GM12864 (cell line): Measurements from ENCODE around the gene HYCC2.
A peak's percentile ranks its signal among the peaks of the same experiment; 100 is the strongest.
"Not testable (repeated sequence)": the region's sequence is repeated elsewhere in the genome, so short reads cannot be mapped to it uniquely, and the experiment has no call there.

Experiments
- DNase-seq: peaks from one replicate; pipeline ENCODE4 v3.0.0-alpha.2; 2011; ENCODE audit warnings: low read depth
- H3K4me3 ChIP-seq: 2 replicates; pipeline ENCODE4 v1.5.1; 2011; ENCODE audit warnings: mild to moderate bottlenecking, low read depth, low read length, control low read depth
- CTCF ChIP-seq: IDR thresholded peaks from 2 replicates; pipeline ENCODE4 v1.5.1; 2011; ENCODE audit warnings: low read depth, mild to moderate bottlenecking, moderate library complexity, low read length, control low read depth, inconsistent platforms; ENCODE audit errors: missing control alignments

HYCC2 gene

GRCh38 chr2:201071479-201072200 lies at the start of gene HYCC2, which contains the start of gene NDUFB3:
Gene HYCC2, minus strand, starts transcription at chr2:201071671. Its CDS starts 47,662 bp downstream, at chr2:201024009.
Gene NDUFB3, plus strand, starts transcription at chr2:201072001. Its CDS starts 6,882 bp downstream, at chr2:201078883.
- peak; percentile 26 for TF ChIP-seq CTCF
- peak; percentile 92 for DNase-seq
- peak within 1 kb of the TSS; percentile 87 for H3K4me3 ChIP-seq

DNA sequence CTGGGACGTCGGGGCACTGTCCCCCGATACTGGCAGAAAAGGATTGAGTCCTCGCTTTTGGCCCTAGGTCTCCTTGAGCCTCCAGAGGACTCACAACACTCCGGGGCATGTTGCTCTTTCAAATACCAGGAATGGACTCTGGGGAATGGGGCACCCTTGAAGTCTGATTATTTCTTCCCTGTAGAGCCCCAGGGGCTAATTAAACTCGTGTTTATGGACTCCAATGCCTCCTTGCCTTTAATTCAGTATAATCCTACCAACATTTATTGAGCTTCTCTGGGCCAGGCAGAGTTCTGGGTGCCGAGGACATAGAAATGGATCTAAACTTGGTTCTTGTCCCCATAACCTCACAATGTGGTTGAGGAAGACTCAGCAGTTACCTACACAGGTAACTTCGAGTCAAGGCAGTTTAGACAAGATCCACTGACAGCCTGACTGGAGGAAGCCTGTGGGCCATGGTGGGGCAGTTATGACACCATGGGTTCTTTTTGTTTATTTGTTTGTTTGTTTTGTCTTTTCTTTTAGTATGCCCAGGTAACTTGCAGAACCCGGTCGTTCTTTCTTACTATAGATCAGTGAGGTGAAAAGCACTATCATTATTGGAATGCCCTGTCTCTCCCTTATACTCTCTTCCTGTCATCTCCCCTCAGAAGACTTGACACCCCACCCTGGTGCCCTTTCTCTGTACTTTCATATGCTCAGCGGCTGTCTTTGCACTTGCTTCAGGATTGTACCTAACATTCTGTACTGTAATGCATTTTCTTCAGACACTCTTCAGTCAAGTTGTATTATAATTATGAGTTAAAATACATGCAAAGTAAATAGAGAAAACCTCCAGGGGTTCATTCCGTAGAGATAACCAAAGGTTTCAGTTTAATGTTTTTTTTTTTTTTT lies 47.7 kb upstream of the HYCC2 start:
- no peak for DNase-seq
- H3K4me3 ChIP-seq: peak overlapping the region; percentile 83
- TF ChIP-seq CTCF: no peak

DNA sequence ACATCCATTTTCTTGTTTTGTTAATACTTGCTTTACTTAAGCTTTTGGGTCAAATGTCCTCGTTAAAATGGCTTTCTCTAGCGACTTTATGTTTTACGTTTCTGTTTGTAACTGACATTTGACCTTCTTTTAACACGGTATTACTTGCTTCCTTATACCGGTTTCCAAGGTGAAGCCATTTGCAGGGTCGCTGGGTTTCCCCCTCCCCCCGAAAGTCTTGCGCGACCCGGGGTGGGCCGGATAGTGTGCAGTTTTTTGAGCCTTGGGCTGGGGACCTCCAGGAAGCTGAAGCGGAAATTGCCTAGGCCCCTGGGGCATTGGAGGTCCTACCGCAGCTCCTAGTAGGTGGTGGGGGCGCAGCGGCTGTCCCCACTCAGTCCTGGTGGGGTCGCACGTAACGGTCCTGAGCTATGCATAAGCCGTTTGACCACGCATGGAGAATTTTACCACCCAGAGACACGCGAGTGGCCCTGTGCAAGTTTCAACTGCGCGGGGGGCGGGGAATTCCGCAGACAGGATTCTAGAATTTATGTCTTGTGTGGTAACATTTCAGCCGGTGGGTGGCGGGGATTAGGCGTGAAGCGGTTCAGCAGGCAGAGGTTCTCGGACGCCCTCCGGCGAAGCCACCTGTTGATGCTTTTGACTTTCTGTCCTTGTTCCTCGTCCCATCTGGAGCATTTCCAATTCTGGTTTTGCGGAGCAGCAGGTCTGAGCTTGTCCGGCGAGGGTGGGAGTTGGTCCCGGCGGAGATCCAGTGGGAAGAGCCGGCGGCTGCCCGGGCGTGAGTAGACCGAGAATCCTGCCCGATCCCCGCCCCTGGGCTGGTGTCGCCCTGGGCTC lies 46.9 kb upstream of the HYCC2 start:
- TF ChIP-seq CTCF: peak; percentile 50
- peak overlapping the region; percentile 83 for H3K4me3 ChIP-seq
- DNase-seq: peak; percentile 92

DNA sequence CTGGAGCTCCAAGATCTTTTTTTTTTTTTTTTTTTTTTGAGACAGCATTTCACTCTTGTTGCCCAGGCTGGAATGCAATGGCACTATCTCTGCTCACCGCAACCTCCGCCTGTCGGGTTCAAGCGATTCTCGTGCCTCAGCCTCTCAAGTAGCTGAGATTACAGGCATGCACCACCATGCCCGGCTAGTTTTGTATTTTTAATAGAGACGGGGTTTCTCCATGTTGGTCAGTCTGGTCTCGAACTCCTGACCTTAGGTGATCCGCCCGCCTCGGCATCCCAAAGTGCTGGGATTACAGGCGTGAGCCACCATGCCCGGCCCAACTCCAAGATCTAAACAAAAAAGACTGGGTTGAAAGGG lies 46.2 kb upstream of the HYCC2 start:
- not testable (repeated sequence) for DNase-seq
- H3K4me3 ChIP-seq: peak overlapping the region; percentile 83

DNA sequence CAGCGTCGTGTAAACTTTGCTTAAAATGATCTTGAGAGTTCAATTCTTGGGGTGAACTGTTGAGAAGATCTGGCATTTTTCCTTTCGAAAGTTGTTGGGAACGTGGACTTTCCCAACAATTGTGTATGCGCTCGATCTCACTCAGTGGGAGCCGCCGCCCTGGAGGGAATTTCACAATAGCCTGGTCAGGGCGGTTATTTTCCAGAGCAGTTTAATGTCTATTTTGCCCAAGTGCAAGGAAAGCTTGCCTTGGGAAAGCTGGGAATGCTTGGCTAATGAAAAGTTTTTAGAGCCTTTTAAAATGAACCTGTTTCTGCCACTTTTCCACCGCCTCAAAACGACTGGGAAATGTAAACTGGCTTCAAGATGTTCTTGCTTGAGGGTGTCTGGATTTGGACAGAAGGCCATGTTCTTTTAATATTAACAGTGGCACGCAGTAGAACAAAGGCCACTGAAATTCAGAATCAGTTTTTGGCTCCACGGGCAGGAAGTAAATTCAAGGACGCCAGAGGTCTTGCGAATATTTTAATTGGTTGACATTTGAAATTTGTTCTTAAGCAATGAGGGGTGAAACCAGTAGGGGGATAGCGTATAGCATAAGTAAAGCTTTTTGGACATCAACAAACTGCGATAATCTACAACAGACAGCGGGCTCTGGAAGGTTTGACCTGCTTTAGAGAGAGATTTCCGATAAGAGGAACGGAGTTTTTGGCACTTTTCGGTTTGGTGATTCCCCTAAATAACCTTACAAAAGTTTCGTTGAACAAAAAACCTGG lies 45.7 kb upstream of the HYCC2 start:
- no peak for DNase-seq
- peak overlapping the region; percentile 83 for H3K4me3 ChIP-seq
- TF ChIP-seq CTCF: peak; percentile 45

- DNase-seq: no peak
- TF ChIP-seq CTCF: no peak
- H3K4me3 ChIP-seq: peak within 1 kb of the TSS; percentile 83
Measured at GRCh38 chr2:201116115-201116958, 44.9 kb upstream of the HYCC2 start, which contains the start of gene CFLAR. Gene CFLAR, plus strand, starts transcription at chr2:201116164. Its CDS starts 13,702 bp downstream, at chr2:201129866.
